Stimulated activated memory B cell treated with anti-CD40 and anti-IgM and Interleukin-4, amounts not matched to agents 10 μg/mL and 1 μg/mL and 100 μg/mL, for 72 hours (primary cell): Measurements from ENCODE around the gene SH3RF1.
A peak's percentile ranks its signal among the peaks of the same experiment; 100 is the strongest.

Experiments
- ATAC-seq: fragments of 150-1000 bp; cut with Tn5 transposase; 2 replicates; pipeline ENCODE4 v1.10.0; 2021
- H3K27ac Mint-ChIP-seq: one replicate; pipeline ENCODE4 v1.8.0; 2022; ENCODE audit warnings: mild to moderate bottlenecking, mixed read lengths
- H3K27me3 Mint-ChIP-seq: one replicate; pipeline ENCODE4 v1.8.0; 2022; ENCODE audit warnings: mixed read lengths
- H3K36me3 Mint-ChIP-seq: one replicate; pipeline ENCODE4 v1.8.0; 2022; ENCODE audit warnings: mixed read lengths
- H3K4me1 Mint-ChIP-seq: one replicate; pipeline ENCODE4 v1.8.0; 2022; ENCODE audit warnings: mixed read lengths
- H3K4me3 Mint-ChIP-seq: one replicate; pipeline ENCODE4 v1.8.0; 2022; ENCODE audit warnings: mild to moderate bottlenecking, moderate library complexity, mixed read lengths
- H3K9me3 Mint-ChIP-seq: one replicate; pipeline ENCODE4 v1.8.0; 2022; ENCODE audit warnings: mixed read lengths

SH3RF1 gene

GRCh38 chr4:169231647-169232262, 39.0 kb downstream of the SH3RF1 start:
- no peak for ATAC-seq
- Mint-ChIP-seq H3K4me1 (no peaks in the 10 kb centered on the region), H3K27me3 (no peaks in the 10 kb centered on the region), H3K27ac (no peak overlapping the region), H3K36me3 (peaks cover under 1% of the 10 kb centered on the region), H3K9me3 (no peaks in the 10 kb centered on the region), H3K4me3 (no peak overlapping the region)

GRCh38 chr4:169229571-169230028, 41.2 kb downstream of the SH3RF1 start:
- no peak overlapping the region for H3K4me3 Mint-ChIP-seq

GRCh38 chr4:169228076-169228475, 42.7 kb downstream of the SH3RF1 start:
- ATAC-seq, result no peak
- Mint-ChIP-seq H3K4me3 (no peak overlapping the region), H3K27ac (no peak overlapping the region), H3K36me3 (no peaks in the 10 kb centered on the region), H3K4me1 (no peaks in the 10 kb centered on the region), H3K9me3 (no peaks in the 10 kb centered on the region), H3K27me3 (no peaks in the 10 kb centered on the region)

More at GRCh38 chr4:169229571-169230028, 41.2 kb downstream of the SH3RF1 start:
- Mint-ChIP-seq H3K4me1 (no peaks in the 10 kb centered on the region), H3K27ac (no peak overlapping the region), H3K27me3 (no peaks in the 10 kb centered on the region), H3K9me3 (no peaks in the 10 kb centered on the region), H3K36me3 (no peaks in the 10 kb centered on the region)
- no peak for ATAC-seq

GRCh38 chr4:169226565-169226964, 44.2 kb downstream of the SH3RF1 start:
- Mint-ChIP-seq H3K36me3 (no peaks in the 10 kb centered on the region), H3K4me3 (no peak overlapping the region), H3K9me3 (no peaks in the 10 kb centered on the region), H3K27ac (no peak overlapping the region), H3K4me1 (no peaks in the 10 kb centered on the region), H3K27me3 (no peaks in the 10 kb centered on the region)
- no peak for ATAC-seq

GRCh38 chr4:169225812-169226211, 44.9 kb downstream of the SH3RF1 start:
- Mint-ChIP-seq H3K4me1 (no peaks in the 10 kb centered on the region), H3K4me3 (no peak overlapping the region), H3K27ac (no peak overlapping the region), H3K9me3 (no peaks in the 10 kb centered on the region), H3K27me3 (no peaks in the 10 kb centered on the region), H3K36me3 (no peaks in the 10 kb centered on the region)
- ATAC-seq, result peak; percentile 47

GRCh38 chr4:169225058-169225751, 45.6 kb downstream of the SH3RF1 start:
- Mint-ChIP-seq H3K27me3 (no peaks in the 10 kb centered on the region), H3K4me1 (no peaks in the 10 kb centered on the region), H3K36me3 (no peaks in the 10 kb centered on the region), H3K9me3 (no peaks in the 10 kb centered on the region), H3K4me3 (no peak overlapping the region), H3K27ac (no peak overlapping the region)
- ATAC-seq, result peak; percentile 64

- no peaks in the 10 kb centered on the region for H3K36me3 Mint-ChIP-seq
- no peak overlapping the region for H3K27ac Mint-ChIP-seq
- H3K4me1 Mint-ChIP-seq, result no peaks in the 10 kb centered on the region
- no peaks in the 10 kb centered on the region for H3K27me3 Mint-ChIP-seq
- no peaks in the 10 kb centered on the region for H3K9me3 Mint-ChIP-seq
- H3K4me3 Mint-ChIP-seq, result no peak overlapping the region
- no peak for ATAC-seq
Observed at GRCh38 chr4:169222761-169223160, 48.0 kb downstream of the SH3RF1 start.

- H3K4me1 Mint-ChIP-seq, result no peaks in the 10 kb centered on the region
- no peak for ATAC-seq
- H3K27me3 Mint-ChIP-seq, result no peaks in the 10 kb centered on the region
- H3K9me3 Mint-ChIP-seq, result no peaks in the 10 kb centered on the region
- H3K4me3 Mint-ChIP-seq, result no peak overlapping the region
- no peaks in the 10 kb centered on the region for H3K36me3 Mint-ChIP-seq
- H3K27ac Mint-ChIP-seq, result no peak overlapping the region
Observed at GRCh38 chr4:169221662-169222061, 49.1 kb downstream of the SH3RF1 start.

GRCh38 chr4:169220854-169221411, 49.8 kb downstream of the SH3RF1 start:
- Mint-ChIP-seq H3K4me3 (no peak overlapping the region), H3K4me1 (peaks cover under 1% of the 10 kb centered on the region), H3K27ac (no peak overlapping the region), H3K27me3 (no peaks in the 10 kb centered on the region), H3K36me3 (no peaks in the 10 kb centered on the region), H3K9me3 (no peaks in the 10 kb centered on the region)
- no peak for ATAC-seq

GRCh38 chr4:169220447-169220846, 50.3 kb downstream of the SH3RF1 start:
- Mint-ChIP-seq H3K36me3 (no peaks in the 10 kb centered on the region), H3K9me3 (no peaks in the 10 kb centered on the region), H3K4me3 (no peak overlapping the region), H3K27ac (no peak overlapping the region), H3K27me3 (no peaks in the 10 kb centered on the region), H3K4me1 (peaks cover 5% of the 10 kb centered on the region)
- no peak for ATAC-seq

- ATAC-seq, result no peak
- Mint-ChIP-seq H3K27me3 (no peaks in the 10 kb centered on the region), H3K36me3 (peaks cover under 1% of the 10 kb centered on the region), H3K9me3 (peaks cover 1% of the 10 kb centered on the region), H3K4me1 (peaks cover 14% of the 10 kb centered on the region), H3K4me3 (no peak overlapping the region), H3K27ac (no peak overlapping the region)
Observed at GRCh38 chr4:169219440-169219839, 51.3 kb downstream of the SH3RF1 start.

GRCh38 chr4:169215656-169216055, 55.1 kb downstream of the SH3RF1 start:
- Mint-ChIP-seq H3K4me1 (peaks cover 34% of the 10 kb centered on the region), H3K36me3 (peaks cover 16% of the 10 kb centered on the region), H3K9me3 (peaks cover 11% of the 10 kb centered on the region), H3K27me3 (no peaks in the 10 kb centered on the region), H3K27ac (peak overlapping the region; percentile 75), H3K4me3 (no peak overlapping the region)
- ATAC-seq, result peak; percentile 44

- Mint-ChIP-seq H3K27ac (peak overlapping the region; percentile 75), H3K9me3 (peaks cover 15% of the 10 kb centered on the region), H3K4me1 (peaks cover 51% of the 10 kb centered on the region), H3K36me3 (peaks cover 21% of the 10 kb centered on the region), H3K27me3 (no peaks in the 10 kb centered on the region), H3K4me3 (no peak overlapping the region)
- no peak for ATAC-seq
Observed at GRCh38 chr4:169212981-169213380, 57.8 kb downstream of the SH3RF1 start.

- peak overlapping the region; percentile 60 for H3K4me3 Mint-ChIP-seq
- peaks cover 15% of the 10 kb centered on the region for H3K9me3 Mint-ChIP-seq
- peak overlapping the region; percentile 58 for H3K27ac Mint-ChIP-seq
- H3K36me3 Mint-ChIP-seq, result peaks cover 21% of the 10 kb centered on the region
- H3K4me1 Mint-ChIP-seq, result peaks cover 47% of the 10 kb centered on the region
- ATAC-seq, result peak; percentile 94
- H3K27me3 Mint-ChIP-seq, result no peaks in the 10 kb centered on the region
Observed at GRCh38 chr4:169210504-169211118, 60.1 kb downstream of the SH3RF1 start.

- Mint-ChIP-seq H3K36me3 (peaks cover 21% of the 10 kb centered on the region), H3K27ac (peak overlapping the region; percentile 58), H3K27me3 (no peaks in the 10 kb centered on the region), H3K4me3 (no peak overlapping the region), H3K9me3 (peaks cover 13% of the 10 kb centered on the region), H3K4me1 (peaks cover 37% of the 10 kb centered on the region)
- ATAC-seq, result no peak
Observed at GRCh38 chr4:169209388-169209883, 61.3 kb downstream of the SH3RF1 start.
